K562 (cell line): ENCODE results near the gene CALD1. TPM values are rescaled to one million over a fixed set of nuclear protein-coding genes. Genes with fewer than 3 reads are reported as not detected.

ENCODE experiments used
- ATAC-seq: fragments of 200-7000 bp; cut with Tn5 transposase; 3 replicates; pipeline ENCODE4 v1.9.1; 2020; ENCODE audit warnings: moderate library complexity
- BruUV-seq: library from RNA; stranded (reverse); fragments of 400-500 nt; replicated peaks from 2 replicates; lab custom pipeline; 2021; lab: Mats Ljungman, UMichigan
- CTCF ChIA-PET: fragments of 300-600 bp; formaldehyde crosslinking; extraction: SDS; loops from one replicate; lab custom pipeline; 2021; ENCODE audit warnings: low intra/inter-chr PET ratio; lab: Yijun Ruan, JAX
- POLR2A ChIA-PET: fragments of 300-600, 350-650 bp; sonication (Branson Sonifier 250); formaldehyde crosslinking; extraction: SDS; loops from one replicate; lab custom pipeline; 2021; ENCODE audit warnings: antibody characterized with exemption, inconsistent platforms; lab: Yijun Ruan, JAX
- DNase-seq, 4 experiments: peaks; one replicate each; pipeline versions ENCODE4 v3.0.0 to v3.0.0-alpha.2; 2011 to 2018; ENCODE audit warnings: low spot score in 3 of 4, mixed read lengths in 3 of 4; ENCODE audit errors: extremely low read depth in 1 of 4
- FAIRE-seq: peaks from 2 replicates; lab custom pipeline; 2011; peaks lifted over from hg19 to GRCh38; lab: Jason Lieb, UNC
- H2AFZ ChIP-seq: 2 replicates; pipeline ENCODE4 v1.6.0; 2011; ENCODE audit warnings: low read depth, low read length, control low read depth, inconsistent platforms
- H3K27ac ChIP-seq: fragments of 200-600 bp; 3 replicates; pipeline ENCODE4 v1.8.0; 2011; ENCODE audit warnings: low read depth, mild to moderate bottlenecking, control low read depth, inconsistent platforms, low read length, moderate library complexity, mixed read lengths; ENCODE audit errors: extremely low read depth
- H3K27me3 ChIP-seq, 2 experiments: fragments of 300-600 bp in 1 of 2; 2 replicates in 1 of 2; 3 replicates in 1 of 2; pipeline versions ENCODE4 v1.6.0 to v1.8.0; 2011; ENCODE audit warnings: inconsistent platforms in 2 of 2, low read length in 2 of 2, mild to moderate bottlenecking in 1 of 2, mixed read lengths in 1 of 2, moderate library complexity in 1 of 2; ENCODE audit not compliant: control insufficient read depth in 2 of 2, insufficient read depth in 2 of 2
- H3K36me3 ChIP-seq: fragments of 300-600 bp; 3 replicates; pipeline ENCODE4 v1.8.0; 2011; ENCODE audit warnings: mild to moderate bottlenecking, low read length, inconsistent platforms; ENCODE audit not compliant: control insufficient read depth, insufficient read depth
- H3K4me1 ChIP-seq, 2 experiments: fragments of 200-600 bp in 1 of 2; replicated peaks in 1 of 2; 2 replicates in 1 of 2; 3 replicates in 1 of 2; pipeline versions ENCODE4 v1.5.1 to v1.8.0; 2011; ENCODE audit warnings: inconsistent platforms in 2 of 2, low read length in 2 of 2, mild to moderate bottlenecking in 1 of 2, mixed read lengths in 1 of 2, moderate library complexity in 1 of 2; ENCODE audit not compliant: control insufficient read depth in 2 of 2, insufficient read depth in 2 of 2
- H3K4me2 ChIP-seq: 2 replicates; pipeline ENCODE4 v1.6.1; 2011; ENCODE audit warnings: low read length, control low read depth, inconsistent platforms, mixed read lengths; ENCODE audit not compliant: insufficient read depth
- H3K4me3 ChIP-seq: fragments of 200-600 bp; sonication (generic), shearing (Covaris generic); 2 replicates; pipeline ENCODE4 v1.5.1; 2016; ENCODE audit warnings: control low read depth, inconsistent platforms
- H3K79me2 ChIP-seq: fragments of 200-600 bp; 3 replicates; pipeline ENCODE4 v1.8.0; 2011; ENCODE audit warnings: low read length, inconsistent platforms; ENCODE audit not compliant: control insufficient read depth, insufficient read depth
- H3K9ac ChIP-seq, 2 experiments: 2 replicates each; pipeline versions ENCODE4 v1.6.0 to v1.6.1; 2011; ENCODE audit warnings: low read depth in 2 of 2, low read length in 2 of 2, control low read depth in 1 of 2, inconsistent platforms in 1 of 2, mild to moderate bottlenecking in 1 of 2, mixed read lengths in 1 of 2; ENCODE audit not compliant: insufficient read depth in 1 of 2
- H3K9me1 ChIP-seq: one replicate; pipeline ENCODE4 v1.6.0; 2011; ENCODE audit warnings: inconsistent platforms, mild to moderate bottlenecking, low read length, moderate library complexity; ENCODE audit not compliant: control insufficient read depth, insufficient read depth
- H3K9me3 ChIP-seq: replicated peaks from 2 replicates; pipeline ENCODE4 v1.5.1; 2011; ENCODE audit warnings: low read depth, low read length, inconsistent platforms; ENCODE audit not compliant: control insufficient read depth, insufficient read depth
- H4K20me1 ChIP-seq: replicated peaks from 2 replicates; pipeline ENCODE4 v1.6.1; 2011; ENCODE audit warnings: low read length, inconsistent platforms, mixed read lengths; ENCODE audit not compliant: control insufficient read depth, insufficient read depth
- C11orf30 ChIP-seq: fragments of 450-650 bp; IDR thresholded peaks from 2 replicates; pipeline ENCODE4 v1.6.1; 2016; ENCODE audit warnings: low read depth, mild to moderate bottlenecking
- CC2D1A ChIP-seq: fragments of 450-650 bp; IDR thresholded peaks from 2 replicates; pipeline ENCODE4 v1.6.1; 2017; ENCODE audit warnings: mild to moderate bottlenecking
- CHD2 ChIP-seq: IDR thresholded peaks from 2 replicates; pipeline ENCODE4 v1.6.1; 2011; ENCODE audit warnings: low read depth, low read length
- FIP1L1 ChIP-seq: fragments of 200-400 bp; formaldehyde crosslinking; IDR thresholded peaks from 2 replicates; pipeline ENCODE4 v1.6.1; 2018; ENCODE audit warnings: mild to moderate bottlenecking, low read depth, low read length; ENCODE audit not compliant: poor library complexity, severe bottlenecking
- HDAC2 ChIP-seq: fragments of 450-650 bp; IDR thresholded peaks from 2 replicates; pipeline ENCODE4 v1.6.1; 2016; ENCODE audit warnings: mild to moderate bottlenecking
- HDGF ChIP-seq: fragments of 450-650 bp; IDR thresholded peaks from 2 replicates; pipeline ENCODE4 v1.6.1; 2016
- KLF16 ChIP-seq: IDR thresholded peaks from 2 replicates; pipeline ENCODE4 v1.6.1; 2016; ENCODE audit warnings: antibody characterized with exemption
- MAFF ChIP-seq: IDR thresholded peaks from 2 replicates; pipeline ENCODE4 v1.6.1; 2012; ENCODE audit warnings: low read length, improper control_type of control experiment
- MAFK ChIP-seq: IDR thresholded peaks from 2 replicates; pipeline ENCODE4 v1.6.1; 2011; ENCODE audit warnings: low read length, improper control_type of control experiment
- NFE2 ChIP-seq: IDR thresholded peaks from 2 replicates; pipeline ENCODE4 v1.6.1; 2014; ENCODE audit warnings: antibody characterized with exemption, low read depth
- OTX1 ChIP-seq: fragments of 450-650 bp; formaldehyde crosslinking; IDR thresholded peaks from 2 replicates; pipeline ENCODE4 v1.4.0; 2022; ENCODE audit warnings: mild to moderate bottlenecking
- POLR2B ChIP-seq: fragments of 450-650 bp; IDR thresholded peaks from 2 replicates; pipeline ENCODE4 v1.6.1; 2018; ENCODE audit warnings: low read depth; ENCODE audit not compliant: partially characterized antibody
- RBM22 ChIP-seq: fragments of 200-400 bp; formaldehyde crosslinking; IDR thresholded peaks from 2 replicates; pipeline ENCODE4 v1.6.1; 2018; ENCODE audit warnings: low read length, low read depth; ENCODE audit not compliant: poor library complexity, severe bottlenecking
- SAFB2 ChIP-seq: fragments of 200-400 bp; formaldehyde crosslinking; IDR thresholded peaks from 2 replicates; pipeline ENCODE4 v1.6.1; 2018; ENCODE audit warnings: borderline replicate concordance, low read length, low read depth, moderate library complexity; ENCODE audit not compliant: severe bottlenecking
- ZEB2 ChIP-seq: fragments of 450-650 bp; IDR thresholded peaks from 2 replicates; pipeline ENCODE4 v1.6.1; 2016
- ZNF143 ChIP-seq: sonication (generic); formaldehyde crosslinking; IDR thresholded peaks from 2 replicates; pipeline ENCODE4 v1.9.0; 2022; ENCODE audit warnings: mild to moderate bottlenecking, missing genetic modification reagents
- ZNF589 ChIP-seq: fragments of 200-800 bp; sonication (Bioruptor generic); IDR thresholded peaks from 2 replicates; pipeline ENCODE4 v1.6.1; 2016; ENCODE audit warnings: low read depth, missing genetic modification characterization, missing compliant biosample characterization
- WGBS: fragments of 100-300 bp; shearing (Covaris generic); methylation state at CpG from one replicate; pipeline ENCODE4 v1.1.6; 2016; ENCODE audit warnings: low coverage, mixed read lengths; ENCODE audit not compliant: insufficient coverage; ENCODE audit errors: missing lambda C conversion rate; 5-methylcytosine and 5-hydroxymethylcytosine counted together
- in situ Hi-C: fragments of 300-500 bp; cut with MboI; formaldehyde crosslinking; loops from 4 replicates; pipeline ENCODE4 v1.15.0; 2018; ENCODE audit warnings: inconsistent platforms, mixed read lengths
- intact Hi-C: fragments of 100-400 bp; cut with micrococcal nuclease; formaldehyde crosslinking; loops from 2 replicates; pipeline ENCODE4 v1.14.2; 2022
- polyA plus RNA-seq, 8 experiments: library from polyadenylated mRNA; depleted of rRNA in 4 of 8; stranded (reverse) in 5 of 8; unstranded in 3 of 8; fragments of >200 nt; fragmentation: Nextera tagmentation in 2 of 8; fragmentation: Illumina TruSeq in 1 of 8; extraction: Ambion mirVana in 2 of 8; extraction: Trizol in 1 of 8; gene quantifications; 2 replicates each; pipeline versions ENCODE4 v1.2.1 to v1.2.3, GENCODE V29; 2011 to 2014; ENCODE audit warnings: inconsistent platforms in 1 of 8, missing spikeins in 1 of 8
- total RNA-seq, 7 experiments: library from RNA; depleted of rRNA in 6 of 7; stranded (reverse); fragments of >200 nt in 6 of 7; fragmentation: Illumina TruSeq in 2 of 7; extraction: Trizol in 2 of 7; gene quantifications; 2 replicates each; pipeline versions ENCODE4 v1.2.1 to v1.2.3, GENCODE V29; 2011 to 2021; ENCODE audit warnings: low replicate concordance in 1 of 7
- TF ChIP-seq, protein P1 (sequence below): fragments of 450-650 bp; IDR thresholded peaks from 2 replicates; pipeline ENCODE4 v1.6.1; 2017; ENCODE audit warnings: antibody characterized with exemption
- TF ChIP-seq, protein P2 (sequence below): IDR thresholded peaks from 2 replicates; pipeline ENCODE4 v1.6.1; 2011; ENCODE audit warnings: borderline replicate concordance, low read depth, mild to moderate bottlenecking, moderate library complexity, low read length; ENCODE audit not compliant: insufficient read depth, poor library complexity, severe bottlenecking
- TF ChIP-seq, protein P3 (sequence below): sonication (generic); formaldehyde crosslinking; IDR thresholded peaks from 2 replicates; pipeline ENCODE4 v1.8.0; 2022; ENCODE audit warnings: mild to moderate bottlenecking, missing genetic modification reagents, borderline replicate concordance

CALD1 gene
- total and polyA plus RNA-seq, 9 of the 15 experiments (the other 6 are each of a cell fraction or from before 2014, with no cell fraction given) = 0.40 TPM; not detected in 8

DNA sequence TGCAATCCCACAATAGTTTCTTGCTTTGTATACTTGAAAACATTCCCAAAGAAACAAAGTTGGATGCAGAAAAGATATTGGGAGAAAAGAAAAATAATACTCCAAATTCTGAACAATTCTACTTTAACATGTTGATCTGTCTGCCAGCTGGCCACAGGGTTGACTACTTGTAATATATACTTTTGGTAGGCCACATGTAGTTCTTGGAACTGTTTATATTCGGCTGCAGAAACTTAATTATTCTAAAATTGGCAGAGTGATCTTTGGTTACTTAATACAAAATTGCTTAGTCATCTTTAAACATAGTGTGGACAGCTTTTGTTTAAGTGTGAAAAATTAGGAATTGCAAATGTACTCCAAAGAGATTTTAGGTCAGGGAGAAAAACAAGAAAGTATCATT lies 76.0 kb downstream of the CALD1 start:
- CTCF ChIA-PET = no interaction called here
- intact Hi-C loops = no loop called here
- TF ChIP-seq, protein P1, sequence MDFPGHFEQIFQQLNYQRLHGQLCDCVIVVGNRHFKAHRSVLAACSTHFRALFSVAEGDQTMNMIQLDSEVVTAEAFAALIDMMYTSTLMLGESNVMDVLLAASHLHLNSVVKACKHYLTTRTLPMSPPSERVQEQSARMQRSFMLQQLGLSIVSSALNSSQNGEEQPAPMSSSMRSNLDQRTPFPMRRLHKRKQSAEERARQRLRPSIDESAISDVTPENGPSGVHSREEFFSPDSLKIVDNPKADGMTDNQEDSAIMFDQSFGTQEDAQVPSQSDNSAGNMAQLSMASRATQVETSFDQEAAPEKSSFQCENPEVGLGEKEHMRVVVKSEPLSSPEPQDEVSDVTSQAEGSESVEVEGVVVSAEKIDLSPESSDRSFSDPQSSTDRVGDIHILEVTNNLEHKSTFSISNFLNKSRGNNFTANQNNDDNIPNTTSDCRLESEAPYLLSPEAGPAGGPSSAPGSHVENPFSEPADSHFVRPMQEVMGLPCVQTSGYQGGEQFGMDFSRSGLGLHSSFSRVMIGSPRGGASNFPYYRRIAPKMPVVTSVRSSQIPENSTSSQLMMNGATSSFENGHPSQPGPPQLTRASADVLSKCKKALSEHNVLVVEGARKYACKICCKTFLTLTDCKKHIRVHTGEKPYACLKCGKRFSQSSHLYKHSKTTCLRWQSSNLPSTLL = no peak
- TF ChIP-seq MAFF = peak; percentile 93
- no peak for TF ChIP-seq OTX1 (CRISPR knock-in tag)
- no peak for TF ChIP-seq ZEB2
- no peak for TF ChIP-seq ZNF143 (CRISPR knock-in tag)
- TF ChIP-seq HDAC2 = no peak
- TF ChIP-seq FIP1L1 = no peak
- TF ChIP-seq NFE2 = peak; percentile 73
- TF ChIP-seq SAFB2 = no peak
- TF ChIP-seq HDGF = no peak
- TF ChIP-seq, protein P2, sequence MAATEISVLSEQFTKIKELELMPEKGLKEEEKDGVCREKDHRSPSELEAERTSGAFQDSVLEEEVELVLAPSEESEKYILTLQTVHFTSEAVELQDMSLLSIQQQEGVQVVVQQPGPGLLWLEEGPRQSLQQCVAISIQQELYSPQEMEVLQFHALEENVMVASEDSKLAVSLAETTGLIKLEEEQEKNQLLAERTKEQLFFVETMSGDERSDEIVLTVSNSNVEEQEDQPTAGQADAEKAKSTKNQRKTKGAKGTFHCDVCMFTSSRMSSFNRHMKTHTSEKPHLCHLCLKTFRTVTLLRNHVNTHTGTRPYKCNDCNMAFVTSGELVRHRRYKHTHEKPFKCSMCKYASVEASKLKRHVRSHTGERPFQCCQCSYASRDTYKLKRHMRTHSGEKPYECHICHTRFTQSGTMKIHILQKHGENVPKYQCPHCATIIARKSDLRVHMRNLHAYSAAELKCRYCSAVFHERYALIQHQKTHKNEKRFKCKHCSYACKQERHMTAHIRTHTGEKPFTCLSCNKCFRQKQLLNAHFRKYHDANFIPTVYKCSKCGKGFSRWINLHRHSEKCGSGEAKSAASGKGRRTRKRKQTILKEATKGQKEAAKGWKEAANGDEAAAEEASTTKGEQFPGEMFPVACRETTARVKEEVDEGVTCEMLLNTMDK = no peak
- peak; percentile 85 for TF ChIP-seq MAFK
- TF ChIP-seq POLR2B = no peak
- no peak for TF ChIP-seq ZNF589
- TF ChIP-seq C11orf30 = peak; percentile 87
- TF ChIP-seq RBM22 = no peak
- TF ChIP-seq, protein P3, sequence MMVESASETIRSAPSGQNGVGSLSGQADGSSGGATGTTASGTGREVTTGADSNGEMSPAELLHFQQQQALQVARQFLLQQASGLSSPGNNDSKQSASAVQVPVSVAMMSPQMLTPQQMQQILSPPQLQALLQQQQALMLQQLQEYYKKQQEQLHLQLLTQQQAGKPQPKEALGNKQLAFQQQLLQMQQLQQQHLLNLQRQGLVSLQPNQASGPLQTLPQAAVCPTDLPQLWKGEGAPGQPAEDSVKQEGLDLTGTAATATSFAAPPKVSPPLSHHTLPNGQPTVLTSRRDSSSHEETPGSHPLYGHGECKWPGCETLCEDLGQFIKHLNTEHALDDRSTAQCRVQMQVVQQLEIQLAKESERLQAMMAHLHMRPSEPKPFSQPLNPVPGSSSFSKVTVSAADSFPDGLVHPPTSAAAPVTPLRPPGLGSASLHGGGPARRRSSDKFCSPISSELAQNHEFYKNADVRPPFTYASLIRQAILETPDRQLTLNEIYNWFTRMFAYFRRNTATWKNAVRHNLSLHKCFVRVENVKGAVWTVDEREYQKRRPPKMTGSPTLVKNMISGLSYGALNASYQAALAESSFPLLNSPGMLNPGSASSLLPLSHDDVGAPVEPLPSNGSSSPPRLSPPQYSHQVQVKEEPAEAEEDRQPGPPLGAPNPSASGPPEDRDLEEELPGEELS (CRISPR knock-in tag) = no peak
- no peak for TF ChIP-seq CHD2
- TF ChIP-seq KLF16 = no peak
- no peak for TF ChIP-seq CC2D1A

More for the DNA sequence above, 76.0 kb downstream of the CALD1 start:
- H3K4me3 ChIP-seq = no peak overlapping the region
- no peaks in the 10 kb centered on the region for H3K36me3 ChIP-seq
- no peaks in the 10 kb centered on the region for H4K20me1 ChIP-seq
- no peak overlapping the region for H3K9ac ChIP-seq
- DNase-seq = no peak
- ATAC-seq = no peak
- H3K4me2 ChIP-seq = no peak overlapping the region
- in situ Hi-C loops = no loop called here
- H3K27ac ChIP-seq = no peak overlapping the region
- peak overlapping the region; percentile 86 for H2AFZ ChIP-seq
- 18% methylated on average over 1 of the region's 1 CpG for WGBS
- no peaks in the 10 kb centered on the region for H3K9me1 ChIP-seq
- H3K79me2 ChIP-seq = no peaks in the 10 kb centered on the region
- H3K27me3 ChIP-seq = peaks cover 0 to 5% of the 10 kb centered on the region in 2 experiments; a peak in 2 of 5 replicates
- peaks cover 0 to 16% of the 10 kb centered on the region in 2 experiments; a peak in 1 of 5 replicates for H3K4me1 ChIP-seq
- BruUV-seq = no TSS peak
- POLR2A ChIA-PET = interaction anchor here (0.9 to 2.2 kb wide), 4 partner anchors 8 to 24 kb away, joined by 3 to 7 read pairs (median 3); no protein-coding TSS in a partner anchor
- H3K9me3 ChIP-seq = no peaks in the 10 kb centered on the region
- no peak for FAIRE-seq
